MCF 10A (cell line): ENCODE data around the gene HTRA3. TPM values are rescaled to one million over a fixed set of nuclear protein-coding genes. Genes with fewer than 3 reads are reported as not detected.

Experiments
- BruUV-seq: library from RNA; stranded (reverse); fragments of 400-500 nt; replicated peaks from 2 replicates; lab custom pipeline; 2021; lab: Mats Ljungman, UMichigan
- CTCF ChIA-PET: fragments of 300-600 bp; sonication (Branson Sonifier 250); formaldehyde crosslinking; extraction: SDS; loops from one replicate; lab custom pipeline; 2021; ENCODE audit warnings: antibody characterized with exemption, inconsistent platforms; lab: Yijun Ruan, JAX
- POLR2A ChIA-PET: fragments of 300-600, 350-650 bp; sonication (Branson Sonifier 250); formaldehyde crosslinking; extraction: SDS; loops from one replicate; lab custom pipeline; 2020; ENCODE audit warnings: antibody characterized with exemption, inconsistent platforms; lab: Yijun Ruan, JAX
- DNase-seq: peaks from one replicate; pipeline ENCODE4 v3.0.0-alpha.2; 2018; ENCODE audit not compliant: unreplicated experiment
- H3K27ac Mint-ChIP-seq: one replicate; pipeline ENCODE4 v1.8.0; 2022; ENCODE audit warnings: mild to moderate bottlenecking, low read depth, mixed read lengths; ENCODE audit not compliant: unreplicated experiment
- H3K27me3 Mint-ChIP-seq: one replicate; pipeline ENCODE4 v1.8.0; 2022; ENCODE audit warnings: mixed read lengths; ENCODE audit not compliant: insufficient read depth, unreplicated experiment
- H3K36me3 Mint-ChIP-seq: one replicate; pipeline ENCODE4 v1.8.0; 2022; ENCODE audit warnings: mild to moderate bottlenecking, moderate library complexity, mixed read lengths; ENCODE audit not compliant: insufficient read depth, unreplicated experiment
- H3K4me1 Mint-ChIP-seq: one replicate; pipeline ENCODE4 v1.8.0; 2022; ENCODE audit warnings: mixed read lengths; ENCODE audit not compliant: insufficient read depth, unreplicated experiment
- H3K4me3 Mint-ChIP-seq: one replicate; pipeline ENCODE4 v1.8.0; 2022; ENCODE audit warnings: mild to moderate bottlenecking, moderate library complexity, mixed read lengths; ENCODE audit not compliant: unreplicated experiment
- H3K9me3 Mint-ChIP-seq: one replicate; pipeline ENCODE4 v1.8.0; 2022; ENCODE audit warnings: mixed read lengths; ENCODE audit not compliant: unreplicated experiment
- intact Hi-C: fragments of 100-400 bp; cut with micrococcal nuclease; formaldehyde crosslinking; loops from 2 replicates; pipeline ENCODE4 v1.14.1; 2022
- total RNA-seq: library from RNA; stranded (reverse); gene quantifications from 2 replicates; pipeline ENCODE4 v1.2.3, GENCODE V29; 2022
- TF ChIP-seq, protein P1 (sequence below): fragments of 200-600 bp; IDR thresholded peaks from one replicate; pipeline ENCODE4 v1.8.0; 2022; ENCODE audit warnings: antibody characterized with exemption, mild to moderate bottlenecking; ENCODE audit not compliant: unreplicated experiment

The HTRA3 gene
- total RNA-seq, 1 experiment from 2014 or later, result not detected

DNA sequence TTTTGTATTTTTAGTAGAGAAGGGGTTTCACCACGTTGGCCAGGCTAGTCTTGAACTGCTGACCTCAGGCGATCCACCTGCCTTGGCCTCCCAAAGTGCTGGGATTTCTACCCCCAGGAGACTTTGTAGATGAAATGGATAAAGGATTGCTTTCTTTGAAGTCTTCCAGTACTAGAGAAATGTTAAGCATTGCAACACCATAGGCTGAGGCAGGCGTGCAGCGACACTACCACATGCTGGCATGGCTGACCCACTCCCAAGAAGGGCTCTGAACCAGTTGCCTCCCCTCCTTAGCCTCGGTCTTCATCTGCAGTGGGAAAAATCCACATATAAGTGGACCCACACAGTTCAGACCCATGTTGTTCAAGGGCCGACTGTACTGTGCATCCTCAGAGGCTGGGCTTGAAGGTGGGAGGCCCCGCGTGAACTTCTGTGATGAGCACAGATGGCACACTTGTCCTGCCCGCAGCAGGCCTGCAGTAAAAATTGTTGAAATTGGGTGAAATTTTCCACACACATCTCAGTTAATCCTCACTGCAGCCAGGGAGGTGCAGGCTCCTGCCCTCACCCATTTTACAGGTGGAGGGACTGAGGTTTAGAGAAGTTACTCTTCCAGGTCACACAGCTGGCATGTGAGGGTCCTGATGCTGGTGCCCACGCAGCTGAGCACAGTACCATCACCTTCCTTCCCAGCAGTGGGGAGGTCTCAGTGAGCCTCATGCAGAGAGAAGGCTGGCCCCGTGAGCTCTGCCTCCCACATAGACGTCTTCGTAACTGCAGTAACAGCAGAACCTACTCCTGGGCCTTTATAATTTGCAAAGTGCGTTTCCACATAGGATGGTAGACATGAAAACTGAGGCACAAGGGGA is 35.5 kb downstream of the HTRA3 start:
- TF ChIP-seq, protein P1, sequence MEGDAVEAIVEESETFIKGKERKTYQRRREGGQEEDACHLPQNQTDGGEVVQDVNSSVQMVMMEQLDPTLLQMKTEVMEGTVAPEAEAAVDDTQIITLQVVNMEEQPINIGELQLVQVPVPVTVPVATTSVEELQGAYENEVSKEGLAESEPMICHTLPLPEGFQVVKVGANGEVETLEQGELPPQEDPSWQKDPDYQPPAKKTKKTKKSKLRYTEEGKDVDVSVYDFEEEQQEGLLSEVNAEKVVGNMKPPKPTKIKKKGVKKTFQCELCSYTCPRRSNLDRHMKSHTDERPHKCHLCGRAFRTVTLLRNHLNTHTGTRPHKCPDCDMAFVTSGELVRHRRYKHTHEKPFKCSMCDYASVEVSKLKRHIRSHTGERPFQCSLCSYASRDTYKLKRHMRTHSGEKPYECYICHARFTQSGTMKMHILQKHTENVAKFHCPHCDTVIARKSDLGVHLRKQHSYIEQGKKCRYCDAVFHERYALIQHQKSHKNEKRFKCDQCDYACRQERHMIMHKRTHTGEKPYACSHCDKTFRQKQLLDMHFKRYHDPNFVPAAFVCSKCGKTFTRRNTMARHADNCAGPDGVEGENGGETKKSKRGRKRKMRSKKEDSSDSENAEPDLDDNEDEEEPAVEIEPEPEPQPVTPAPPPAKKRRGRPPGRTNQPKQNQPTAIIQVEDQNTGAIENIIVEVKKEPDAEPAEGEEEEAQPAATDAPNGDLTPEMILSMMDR, result no peak
- Mint-ChIP-seq H3K4me1 (peaks cover 6% of the 10 kb centered on the region), H3K27me3 (peaks cover 14% of the 10 kb centered on the region), H3K27ac (no peak overlapping the region), H3K36me3 (peaks cover 7% of the 10 kb centered on the region), H3K9me3 (no peaks in the 10 kb centered on the region), H3K4me3 (no peak overlapping the region)
- intact Hi-C loops, result no loop called here
- no peak for DNase-seq
- ChIA-PET POLR2A (no interaction called here), CTCF (interaction anchor here (0.8 to 1.5 kb wide), 3 partner anchors 29 to 71 kb away, joined by 3 to 5 read pairs (median 5); no protein-coding TSS in a partner anchor)
- BruUV-seq, result no TSS peak

DNA sequence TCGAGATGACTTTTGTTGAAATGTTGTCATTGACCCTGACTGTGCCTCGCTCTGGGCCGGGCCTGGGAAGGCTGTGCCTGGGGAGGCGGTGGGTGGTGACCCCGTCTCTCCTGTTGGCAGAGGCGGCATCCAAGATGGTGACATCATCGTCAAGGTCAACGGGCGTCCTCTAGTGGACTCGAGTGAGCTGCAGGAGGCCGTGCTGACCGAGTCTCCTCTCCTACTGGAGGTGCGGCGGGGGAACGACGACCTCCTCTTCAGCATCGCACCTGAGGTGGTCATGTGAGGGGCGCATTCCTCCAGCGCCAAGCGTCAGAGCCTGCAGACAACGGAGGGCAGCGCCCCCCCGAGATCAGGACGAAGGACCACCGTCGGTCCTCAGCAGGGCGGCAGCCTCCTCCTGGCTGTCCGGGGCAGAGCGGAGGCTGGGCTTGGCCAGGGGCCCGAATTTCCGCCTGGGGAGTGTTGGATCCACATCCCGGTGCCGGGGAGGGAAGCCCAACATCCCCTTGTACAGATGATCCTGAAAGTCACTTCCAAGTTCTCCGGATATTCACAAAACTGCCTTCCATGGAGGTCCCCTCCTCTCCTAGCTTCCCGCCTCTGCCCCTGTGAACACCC is 36.4 kb downstream of the HTRA3 start:
- Mint-ChIP-seq H3K9me3 (no peaks in the 10 kb centered on the region), H3K27me3 (peaks cover 6% of the 10 kb centered on the region), H3K27ac (no peak overlapping the region), H3K4me1 (peaks cover 6% of the 10 kb centered on the region), H3K4me3 (no peak overlapping the region), H3K36me3 (peaks cover 7% of the 10 kb centered on the region)
- no peak for DNase-seq
- TF ChIP-seq, protein P1, result no peak
- BruUV-seq, result no TSS peak
- ChIA-PET CTCF (interaction anchor here (1.5 kb wide), 1 partner anchor 28 kb away, joined by 5 read pairs; no protein-coding TSS in a partner anchor), POLR2A (no interaction called here)
- intact Hi-C loops, result no loop called here

DNA sequence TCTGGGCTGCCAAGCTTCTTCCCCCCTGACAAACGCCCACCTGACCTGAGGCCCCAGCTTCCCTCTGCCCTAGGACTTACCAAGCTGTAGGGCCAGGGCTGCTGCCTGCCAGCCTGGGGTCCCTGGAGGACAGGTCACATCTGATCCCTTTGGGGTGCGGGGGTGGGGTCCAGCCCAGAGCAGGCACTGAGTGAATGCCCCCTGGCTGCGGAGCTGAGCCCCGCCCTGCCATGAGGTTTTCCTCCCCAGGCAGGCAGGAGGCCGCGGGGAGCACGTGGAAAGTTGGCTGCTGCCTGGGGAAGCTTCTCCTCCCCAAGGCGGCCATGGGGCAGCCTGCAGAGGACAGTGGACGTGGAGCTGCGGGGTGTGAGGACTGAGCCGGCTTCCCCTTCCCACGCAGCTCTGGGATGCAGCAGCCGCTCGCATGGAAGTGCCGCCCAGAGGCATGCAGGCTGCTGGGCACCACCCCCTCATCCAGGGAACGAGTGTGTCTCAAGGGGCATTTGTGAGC is 37.0 kb downstream of the HTRA3 start:
- Mint-ChIP-seq H3K36me3 (peaks cover 7% of the 10 kb centered on the region), H3K27me3 (peaks cover under 1% of the 10 kb centered on the region), H3K4me1 (peaks cover 6% of the 10 kb centered on the region), H3K9me3 (no peaks in the 10 kb centered on the region), H3K4me3 (no peak overlapping the region), H3K27ac (no peak overlapping the region)
- no TSS peak for BruUV-seq
- TF ChIP-seq, protein P1, result no peak
- no peak for DNase-seq
- ChIA-PET POLR2A (no interaction called here), CTCF (interaction anchor here (1.5 kb wide), 1 partner anchor 27 kb away, joined by 5 read pairs; no protein-coding TSS in a partner anchor)
- intact Hi-C loops, result no loop called here

DNA sequence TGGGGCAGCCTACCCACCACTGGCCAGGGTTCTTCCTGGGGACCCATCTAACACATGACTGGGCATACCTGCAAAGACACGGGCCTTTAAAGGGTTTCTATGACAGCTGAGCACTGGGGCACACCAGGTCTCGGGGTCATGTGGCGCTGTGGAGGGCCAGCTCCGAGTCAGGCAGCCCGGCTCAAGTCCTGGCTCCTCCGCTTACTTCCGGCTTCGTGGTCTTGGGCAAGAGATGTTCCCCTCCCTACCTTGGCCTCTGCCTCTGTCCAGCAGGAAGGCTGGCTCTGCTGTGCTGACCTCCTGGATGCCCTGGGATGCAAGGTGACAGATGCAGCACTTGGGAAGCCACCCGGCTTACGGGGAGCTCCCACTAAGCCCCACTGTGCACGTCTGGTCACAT is 37.6 kb downstream of the HTRA3 start:
- Mint-ChIP-seq H3K4me3 (no peak overlapping the region), H3K4me1 (peaks cover 6% of the 10 kb centered on the region), H3K27me3 (no peaks in the 10 kb centered on the region), H3K36me3 (peaks cover 7% of the 10 kb centered on the region), H3K27ac (no peak overlapping the region), H3K9me3 (no peaks in the 10 kb centered on the region)
- CTCF ChIA-PET, result no interaction called here
- POLR2A ChIA-PET, result no interaction called here
- TF ChIP-seq, protein P1, result no peak
- no peak for DNase-seq
- no TSS peak for BruUV-seq
- intact Hi-C loops, result no loop called here
